Measurements from ENCODE around the gene CXADR. TPM values are rescaled to one million over a fixed set of nuclear protein-coding genes. Genes with fewer than 3 reads are reported as not detected.
"Not testable (repeated sequence)": the region's sequence is repeated elsewhere in the genome, so short reads cannot be mapped to it uniquely, and the experiment has no call there.

The CXADR gene
- total RNA-seq, 1 donor from 2014 or later: 25.5 TPM

GRCh38 chr21:17497316-17497715 is 15.5 kb upstream of the CXADR start:
- no peak for DNase-seq (ENCODE audit: missing footprints)
- ATAC-seq: no peak
- intact Hi-C loops (cut with DNase I): no loop called here

GRCh38 chr21:17498586-17498985 is 14.3 kb upstream of the CXADR start:
- ATAC-seq: no peak
- DNase-seq (ENCODE audit: missing footprints): no peak
- intact Hi-C loops (cut with DNase I): no loop called here

DNA sequence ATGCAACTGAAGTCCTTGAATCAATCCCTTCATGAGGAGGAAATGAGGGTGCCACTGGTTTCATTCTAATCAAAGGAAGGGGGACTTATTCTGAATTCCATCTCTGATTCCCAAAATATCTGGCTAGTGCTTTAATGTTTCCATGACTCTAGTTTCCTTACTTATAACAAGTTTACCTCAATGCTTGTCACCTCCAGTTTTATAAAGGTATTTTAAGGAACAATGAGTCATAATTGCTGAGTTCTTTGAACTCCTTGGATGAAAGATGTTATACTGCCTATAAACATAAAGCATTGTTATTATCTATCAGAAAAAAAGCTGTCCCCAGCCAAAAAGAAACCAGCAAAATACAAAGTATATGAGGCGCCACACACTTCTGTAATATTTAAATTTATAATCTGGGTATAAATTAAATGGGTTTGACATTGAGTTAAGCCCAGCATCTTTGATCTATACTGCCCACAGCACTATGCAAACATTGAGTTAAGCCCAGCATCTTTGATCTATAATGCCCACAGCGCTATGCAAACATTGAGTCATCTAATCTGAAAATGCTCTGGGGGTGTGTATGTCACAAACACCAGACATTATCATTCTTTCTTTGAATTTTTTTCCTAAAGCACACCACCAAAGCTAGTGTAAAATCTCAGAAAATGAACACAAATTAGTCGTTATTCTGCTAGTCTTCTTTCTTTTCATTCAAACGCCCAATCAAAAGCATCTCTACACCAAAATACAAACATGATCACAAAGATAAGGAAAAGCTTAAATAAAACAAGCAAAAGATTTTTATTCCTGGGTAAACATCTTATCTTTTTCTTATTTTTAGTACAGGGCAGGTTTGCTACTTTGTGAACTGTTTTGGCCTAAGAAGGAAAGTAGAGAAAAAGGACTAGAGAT is 11.5 kb upstream of the CXADR start:
- ATAC-seq (no peak), DNase-seq (ENCODE audit: missing footprints) (no peak)
- intact Hi-C loops (cut with DNase I): no loop called here

- DNase-seq (ENCODE audit: missing footprints); intact Hi-C loops (cut with DNase I); ATAC-seq: not testable (repeated sequence)
These were observed 9.9 kb upstream of the CXADR start for GRCh38 chr21:17502985-17503384.

DNA sequence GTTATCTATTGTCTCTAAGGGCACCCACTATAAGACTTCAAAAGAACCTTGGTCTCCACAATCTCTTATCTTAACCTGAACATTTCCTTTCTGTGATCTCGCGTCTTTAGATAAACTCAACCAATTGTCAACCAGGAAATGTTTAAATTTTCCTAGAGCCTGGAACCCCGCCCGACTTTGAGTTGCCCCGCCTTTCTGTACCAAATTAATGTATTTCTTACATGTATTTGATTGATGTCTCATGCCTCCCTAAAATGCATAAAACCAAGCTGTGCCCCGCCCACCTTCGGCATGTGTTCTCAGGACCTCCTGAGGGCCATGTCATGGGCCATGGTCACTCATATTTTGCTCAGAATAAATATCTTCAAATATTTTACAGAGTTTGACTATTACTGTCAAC is 5.9 kb upstream of the CXADR start:
- ATAC-seq (no peak), DNase-seq (ENCODE audit: missing footprints) (no peak)
- intact Hi-C loops (cut with DNase I): no loop called here

- no peak for DNase-seq (ENCODE audit: missing footprints)
- intact Hi-C loops (cut with DNase I): no loop called here
- ATAC-seq: no peak
These were observed 5.3 kb upstream of the CXADR start for GRCh38 chr21:17507591-17507990.

GRCh38 chr21:17513214-17514123 is 626 bp downstream of the CXADR start:
- DNase-seq (ENCODE audit: missing footprints): no peak
- intact Hi-C loops (cut with DNase I): loop anchor here (2.0 to 10.0 kb wide), 3 partner anchors 35 to 126 kb away; no protein-coding TSS in a partner anchor
- ATAC-seq: peak; percentile 49

- intact Hi-C loops (cut with DNase I): loop anchor here (5.0 to 10.0 kb wide), 2 partner anchors 71 to 127 kb away; no protein-coding TSS in a partner anchor
- no peak for ATAC-seq
- no peak for DNase-seq (ENCODE audit: missing footprints)
These were observed 1.4 kb downstream of the CXADR start for GRCh38 chr21:17514124-17514845.

DNA sequence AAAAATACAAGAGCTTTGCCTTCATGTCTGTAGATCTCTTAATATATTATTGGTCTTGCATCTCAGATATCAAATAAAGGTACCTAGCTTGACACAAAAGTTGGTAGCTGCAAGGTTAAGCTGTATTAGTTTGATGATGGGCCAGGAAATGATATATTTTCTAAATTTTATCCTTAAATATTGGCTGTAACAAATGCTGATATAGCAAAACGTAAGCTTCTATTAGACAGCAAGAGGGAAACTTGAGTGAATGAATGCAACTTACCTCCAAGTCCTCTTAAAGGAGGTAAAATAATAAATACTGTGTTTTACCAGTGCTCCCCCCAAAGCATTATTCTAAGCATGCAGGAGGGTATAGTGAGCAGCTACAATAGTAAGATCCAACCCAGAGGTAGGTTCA is 4.2 kb downstream of the CXADR start:
- not testable (repeated sequence) for DNase-seq (ENCODE audit: missing footprints); ATAC-seq
- intact Hi-C loops (cut with DNase I): loop anchor here (10.0 kb wide), 1 partner anchor 68 kb away; no protein-coding TSS in a partner anchor

DNA sequence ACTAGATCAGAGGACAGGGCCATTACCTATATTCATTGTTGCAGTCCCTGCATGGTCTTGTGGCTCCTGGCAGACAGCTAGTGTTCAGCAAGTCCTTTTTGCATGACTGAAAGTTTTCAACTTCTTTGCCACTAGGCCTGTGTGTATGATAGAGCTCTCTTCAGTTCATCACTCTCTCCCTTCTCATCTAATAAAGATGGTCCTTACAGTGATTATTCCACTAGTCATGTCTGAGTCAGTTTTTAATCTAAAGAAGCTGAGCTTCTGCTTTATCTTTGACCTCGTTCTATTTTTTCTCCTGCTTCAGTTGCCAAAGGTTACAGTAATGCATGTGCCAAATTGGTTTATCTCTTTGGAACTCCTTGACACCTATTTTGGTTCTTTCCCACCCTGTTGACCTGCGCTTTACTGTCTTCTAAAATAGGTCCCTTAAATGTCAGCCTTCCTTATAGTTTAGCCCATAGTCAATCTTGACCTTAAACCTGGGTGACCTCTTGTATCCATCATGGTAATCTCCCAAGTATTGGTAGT is 6.4 kb downstream of the CXADR start:
- intact Hi-C loops (cut with DNase I): loop anchor here (10.0 kb wide), 1 partner anchor 66 kb away; no protein-coding TSS in a partner anchor
- no peak for ATAC-seq
- DNase-seq (ENCODE audit: missing footprints): no peak

GRCh38 chr21:17519965-17520609 is 7.2 kb downstream of the CXADR start:
- ATAC-seq: no peak

GRCh38 chr21:17523007-17523451 is 10.2 kb downstream of the CXADR start:
- intact Hi-C loops (cut with DNase I): no loop called here
- ATAC-seq: no peak
- no peak for DNase-seq (ENCODE audit: missing footprints)

More at GRCh38 chr21:17519965-17520609, 7.2 kb downstream of the CXADR start:
- intact Hi-C loops (cut with DNase I): loop anchor here (10.0 kb wide), 1 partner anchor 65 kb away; no protein-coding TSS in a partner anchor
- no peak for DNase-seq (ENCODE audit: missing footprints)

DNA sequence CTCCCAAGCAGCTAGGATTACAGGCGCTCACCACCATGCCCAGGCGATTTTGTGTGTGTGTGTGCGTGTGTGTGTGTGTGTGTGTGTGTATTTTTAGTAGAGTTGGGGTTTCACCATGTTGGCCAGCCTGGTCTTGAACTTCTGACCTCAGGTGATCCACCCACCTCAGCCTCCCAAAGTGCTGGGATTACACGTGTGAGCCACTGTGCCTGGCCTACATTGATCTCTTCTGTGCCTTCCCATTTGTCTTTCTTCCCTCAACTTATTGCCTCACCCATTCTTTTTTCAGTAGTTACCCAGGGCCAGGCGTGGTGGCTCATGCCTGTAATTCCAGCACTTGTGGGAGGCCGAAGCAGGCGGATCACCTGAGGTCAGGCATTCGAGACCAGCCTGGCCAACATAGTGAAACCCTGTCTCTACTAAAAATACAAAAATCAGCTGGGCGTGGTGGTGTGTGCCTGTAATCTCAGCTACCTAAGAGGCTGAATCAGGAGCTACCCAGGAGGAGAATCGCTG is 11.2 kb downstream of the CXADR start:
- intact Hi-C loops (cut with DNase I); ATAC-seq; DNase-seq (ENCODE audit: missing footprints): not testable (repeated sequence)

GRCh38 chr21:17524635-17525034 is 11.8 kb downstream of the CXADR start:
- ATAC-seq (no peak), DNase-seq (ENCODE audit: missing footprints) (no peak)
- intact Hi-C loops (cut with DNase I): no loop called here

GRCh38 chr21:17526776-17527175 is 13.9 kb downstream of the CXADR start:
- intact Hi-C loops (cut with DNase I): no loop called here
- DNase-seq (ENCODE audit: missing footprints): no peak
- ATAC-seq: no peak

DNA sequence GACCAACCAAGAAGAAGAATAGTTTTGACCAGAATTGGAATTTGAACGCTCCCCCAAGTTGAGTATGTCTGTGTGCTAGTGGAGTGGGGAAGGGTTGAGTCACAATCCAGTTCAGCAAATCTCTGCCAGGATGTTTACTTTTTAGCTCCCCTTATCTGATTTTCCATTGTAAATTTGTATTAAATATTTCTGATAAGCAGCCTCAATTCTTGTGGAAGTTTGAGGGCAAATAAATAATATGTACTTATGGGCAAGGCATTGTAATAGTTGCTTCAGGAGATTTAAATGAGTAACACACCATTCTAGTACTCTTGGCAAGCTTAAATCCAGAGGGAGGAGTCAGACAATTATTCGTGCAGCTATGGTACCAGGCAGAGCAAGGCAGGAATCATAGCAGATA is 14.4 kb downstream of the CXADR start:
- intact Hi-C loops (cut with DNase I): no loop called here
- ATAC-seq: peak; percentile 39

GRCh38 chr21:17527711-17528110 is 14.9 kb downstream of the CXADR start:
- ATAC-seq (no peak), DNase-seq (ENCODE audit: missing footprints) (no peak)
- intact Hi-C loops (cut with DNase I): no loop called here

More for the DNA sequence above, 14.4 kb downstream of the CXADR start:
- DNase-seq (ENCODE audit: missing footprints): no peak

All from Right ventricle myocardium inferior (tissue), 1 donor.